Neural crest cell (in vitro differentiated cells): Measurements from ENCODE around the gene C1orf21. TPM values are rescaled to one million over a fixed set of nuclear protein-coding genes. Genes with fewer than 3 reads are reported as not detected.

Experiments
- DNase-seq: peaks from one replicate; pipeline ENCODE4 v3.0.0; 2021; ENCODE audit warnings: low read depth, mixed read lengths, low spot score
- H3K27ac Mint-ChIP-seq: one replicate; pipeline ENCODE4 v1.8.0; 2021; ENCODE audit warnings: mild to moderate bottlenecking, mixed read lengths; ENCODE audit not compliant: unreplicated experiment
- H3K27me3 Mint-ChIP-seq: 2 replicates; pipeline ENCODE4 v1.8.0; 2021; ENCODE audit warnings: low read depth, mild to moderate bottlenecking, mixed read lengths
- H3K36me3 Mint-ChIP-seq: 2 replicates; pipeline ENCODE4 v1.8.0; 2021; ENCODE audit warnings: low read depth, mild to moderate bottlenecking, mixed read lengths
- H3K4me1 Mint-ChIP-seq: 2 replicates; pipeline ENCODE4 v1.8.0; 2021; ENCODE audit warnings: mixed read lengths
- H3K4me3 Mint-ChIP-seq: one replicate; pipeline ENCODE4 v1.8.0; 2021; ENCODE audit warnings: mild to moderate bottlenecking, mixed read lengths
- H3K9me3 Mint-ChIP-seq: 2 replicates; pipeline ENCODE4 v1.8.0; 2021; ENCODE audit warnings: mixed read lengths
- total RNA-seq: library from RNA; stranded (reverse); gene quantifications from 2 replicates; pipeline ENCODE4 v1.2.1, GENCODE V29; 2021
- TF ChIP-seq, protein P1 (sequence below): fragments of 200-600 bp; sonication (generic); conservative IDR thresholded peaks from 2 replicates; pipeline ENCODE4 v1.5.0; 2021; ENCODE audit warnings: antibody characterized with exemption, mild to moderate bottlenecking

The C1orf21 gene
- total RNA-seq, 1 donor from 2014 or later: 29.8 TPM

DNA sequence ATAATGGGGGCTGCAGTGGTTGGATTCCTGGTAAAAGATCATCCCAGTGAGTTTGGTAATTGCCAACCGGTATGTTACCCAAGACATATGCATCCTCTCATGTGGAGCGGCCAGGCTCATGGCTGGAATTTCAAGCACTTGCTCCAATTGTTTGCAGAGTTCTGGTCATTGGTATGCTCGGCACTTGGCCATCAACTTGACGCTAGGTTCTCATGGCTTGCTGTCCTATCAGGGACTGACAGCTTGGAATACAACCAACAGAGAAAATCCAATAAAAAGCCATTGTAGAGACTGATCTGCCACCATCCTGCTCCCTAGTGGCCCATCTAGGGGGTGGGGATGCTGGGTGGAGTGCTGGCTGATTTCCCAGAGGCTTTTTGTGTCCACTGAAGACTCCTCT, 247.0 kb downstream of the C1orf21 start:
- no peak for DNase-seq
- Mint-ChIP-seq H3K36me3 (peaks cover 18% of the 10 kb centered on the region), H3K4me3 (no peak overlapping the region), H3K4me1 (peaks cover 45% of the 10 kb centered on the region), H3K27ac (no peak overlapping the region), H3K9me3 (peaks cover 11% of the 10 kb centered on the region), H3K27me3 (no peaks in the 10 kb centered on the region)
- TF ChIP-seq, protein P1, sequence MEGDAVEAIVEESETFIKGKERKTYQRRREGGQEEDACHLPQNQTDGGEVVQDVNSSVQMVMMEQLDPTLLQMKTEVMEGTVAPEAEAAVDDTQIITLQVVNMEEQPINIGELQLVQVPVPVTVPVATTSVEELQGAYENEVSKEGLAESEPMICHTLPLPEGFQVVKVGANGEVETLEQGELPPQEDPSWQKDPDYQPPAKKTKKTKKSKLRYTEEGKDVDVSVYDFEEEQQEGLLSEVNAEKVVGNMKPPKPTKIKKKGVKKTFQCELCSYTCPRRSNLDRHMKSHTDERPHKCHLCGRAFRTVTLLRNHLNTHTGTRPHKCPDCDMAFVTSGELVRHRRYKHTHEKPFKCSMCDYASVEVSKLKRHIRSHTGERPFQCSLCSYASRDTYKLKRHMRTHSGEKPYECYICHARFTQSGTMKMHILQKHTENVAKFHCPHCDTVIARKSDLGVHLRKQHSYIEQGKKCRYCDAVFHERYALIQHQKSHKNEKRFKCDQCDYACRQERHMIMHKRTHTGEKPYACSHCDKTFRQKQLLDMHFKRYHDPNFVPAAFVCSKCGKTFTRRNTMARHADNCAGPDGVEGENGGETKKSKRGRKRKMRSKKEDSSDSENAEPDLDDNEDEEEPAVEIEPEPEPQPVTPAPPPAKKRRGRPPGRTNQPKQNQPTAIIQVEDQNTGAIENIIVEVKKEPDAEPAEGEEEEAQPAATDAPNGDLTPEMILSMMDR: no peak

GRCh38 chr1:184634296-184634695, 247.5 kb downstream of the C1orf21 start:
- DNase-seq: no peak
- peaks cover 12% of the 10 kb centered on the region for H3K9me3 Mint-ChIP-seq
- peaks cover 40% of the 10 kb centered on the region for H3K4me1 Mint-ChIP-seq
- H3K36me3 Mint-ChIP-seq: peaks cover 18% of the 10 kb centered on the region
- no peak overlapping the region for H3K4me3 Mint-ChIP-seq
- no peaks in the 10 kb centered on the region for H3K27me3 Mint-ChIP-seq
- H3K27ac Mint-ChIP-seq: no peak overlapping the region
- TF ChIP-seq, protein P1: no peak

- DNase-seq: no peak
- TF ChIP-seq, protein P1: no peak
- Mint-ChIP-seq H3K36me3 (peaks cover 18% of the 10 kb centered on the region), H3K27ac (peak overlapping the region; percentile 81), H3K9me3 (peaks cover 12% of the 10 kb centered on the region), H3K4me1 (peaks cover 29% of the 10 kb centered on the region), H3K27me3 (no peaks in the 10 kb centered on the region), H3K4me3 (no peak overlapping the region)
These were observed 248.6 kb downstream of the C1orf21 start for GRCh38 chr1:184635347-184635979.

DNA sequence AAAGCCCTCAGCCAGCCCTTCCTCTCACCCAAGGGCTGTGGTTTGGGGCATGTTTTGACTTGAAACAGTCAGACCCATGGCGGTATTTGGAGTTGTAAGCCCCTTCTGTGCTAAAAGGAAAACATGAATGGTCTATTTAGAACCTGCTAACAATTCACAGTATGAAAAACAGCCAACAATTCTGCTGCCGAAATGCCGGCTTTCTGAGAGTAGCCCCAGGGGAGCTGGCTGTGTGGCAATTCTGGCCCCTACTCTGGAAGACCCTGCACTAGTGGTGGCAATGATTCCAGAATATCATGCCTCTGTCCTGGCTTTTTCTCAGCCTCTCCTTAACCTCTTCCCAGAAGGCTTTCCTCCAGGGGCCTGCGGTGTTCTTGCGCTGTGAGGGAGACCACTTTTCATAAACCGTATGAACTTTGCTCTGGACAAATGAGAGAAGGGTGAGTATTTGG, 249.2 kb downstream of the C1orf21 start:
- Mint-ChIP-seq H3K27ac (peak overlapping the region; percentile 45), H3K27me3 (no peaks in the 10 kb centered on the region), H3K36me3 (peaks cover 15% of the 10 kb centered on the region), H3K9me3 (peaks cover 14% of the 10 kb centered on the region), H3K4me1 (peaks cover 24% of the 10 kb centered on the region), H3K4me3 (no peak overlapping the region)
- DNase-seq: no peak
- TF ChIP-seq, protein P1: no peak

GRCh38 chr1:184637664-184638240, 250.9 kb downstream of the C1orf21 start:
- no peak overlapping the region for H3K4me3 Mint-ChIP-seq
- no peak overlapping the region for H3K27ac Mint-ChIP-seq
- H3K9me3 Mint-ChIP-seq: peaks cover 14% of the 10 kb centered on the region
- H3K36me3 Mint-ChIP-seq: peaks cover 15% of the 10 kb centered on the region
- TF ChIP-seq, protein P1: no peak
- no peak for DNase-seq
- H3K27me3 Mint-ChIP-seq: no peaks in the 10 kb centered on the region
- H3K4me1 Mint-ChIP-seq: peaks cover 24% of the 10 kb centered on the region
